Heart left ventricle (tissue), 13 donors: ENCODE data around the gene HSPB6.

Source experiments
- POLR2A ChIP-seq, 2 donors: fragments of 450-650 bp; IDR thresholded peaks; one replicate each; pipeline ENCODE4 v1.6.1; 2017; ENCODE audit warnings: antibody characterized with exemption in 2 of 2, mild to moderate bottlenecking in 2 of 2, moderate library complexity in 2 of 2
- TF ChIP-seq, protein P1 (sequence below), 12 donors: fragments of 200-600 bp; sonication (generic) in 4 of 12; IDR thresholded peaks; one replicate each; pipeline versions ENCODE4 v1.5.0 to v1.8.0; 2018 to 2022; ENCODE audit warnings: antibody characterized with exemption in 12 of 12, mild to moderate bottlenecking in 5 of 12
- donor health status: ischemic (EF 13 %, LVEDD 7.1; RV severe dilation, severe dysfunction).
- donor health status: DM: no; HTN: yes; CAD: no.
- donor health status: DM: no; HTN: no; CAD: no.
- donor health status: ischemic (EF 25% LVEDD 6.9; RV normal size, moderate dysfunction).
- donor health status: ischemic (EF 25% LVEDD 5.7; RV mildly dilated, moderate dysfunction).
- donor health status: ischemic (EF 35%, LVEDD 5.7; RV mildly dilated, moderate dysfunction).
- donor health status: nonischemic (EF 11% LVEDD 7.7; RV severe dilation, severe dysfunction).
- donor health status: DM: yes; HTN: yes; CAD: no.
- donor health status: PGD.
- donor health status: ischemic (EF 29% LVEDD 5.4; RV normal size, mild dysfunction).
- donor health status: nonischemic (EF 23%, LVEDD 6.1; RV moderate dilation, normal function).

DNA sequence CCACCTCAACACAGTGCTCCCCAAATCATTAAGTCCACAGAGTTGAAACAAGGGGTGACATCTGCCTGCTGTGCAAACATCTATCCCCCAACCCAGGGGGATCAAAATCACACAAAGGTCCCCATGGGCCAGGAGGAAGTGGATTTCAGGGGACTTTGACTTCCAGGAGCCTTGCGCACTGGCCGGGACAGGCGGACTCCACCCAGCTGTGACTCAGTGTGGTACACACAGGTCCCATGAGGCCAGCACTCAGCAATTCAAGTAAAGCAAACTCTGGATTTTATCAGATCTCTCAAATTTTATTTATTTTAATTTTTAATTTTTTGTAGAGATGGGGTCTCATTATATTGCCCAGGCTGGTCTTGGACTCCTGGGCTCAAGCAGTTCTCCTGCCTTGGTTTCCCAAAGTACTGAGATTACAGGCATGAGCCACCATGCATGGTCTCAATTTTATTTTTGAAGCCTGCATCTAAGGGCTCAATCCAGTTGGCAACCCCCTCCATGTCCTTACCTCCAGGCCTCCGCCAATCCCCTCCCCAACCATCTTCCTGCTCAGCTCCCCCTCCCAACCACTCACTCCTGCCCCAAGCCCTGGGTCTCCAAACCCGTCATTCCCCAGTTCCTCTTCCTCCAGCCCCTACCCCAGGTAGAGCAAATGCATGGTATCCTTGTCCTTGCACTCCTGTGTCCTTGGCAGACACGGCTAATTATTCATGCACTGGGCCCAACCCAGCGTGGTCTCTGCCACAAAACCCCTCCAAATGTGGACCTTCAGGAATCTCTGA is 36.7 kb upstream of the HSPB6 start:
- TF ChIP-seq, protein P1, sequence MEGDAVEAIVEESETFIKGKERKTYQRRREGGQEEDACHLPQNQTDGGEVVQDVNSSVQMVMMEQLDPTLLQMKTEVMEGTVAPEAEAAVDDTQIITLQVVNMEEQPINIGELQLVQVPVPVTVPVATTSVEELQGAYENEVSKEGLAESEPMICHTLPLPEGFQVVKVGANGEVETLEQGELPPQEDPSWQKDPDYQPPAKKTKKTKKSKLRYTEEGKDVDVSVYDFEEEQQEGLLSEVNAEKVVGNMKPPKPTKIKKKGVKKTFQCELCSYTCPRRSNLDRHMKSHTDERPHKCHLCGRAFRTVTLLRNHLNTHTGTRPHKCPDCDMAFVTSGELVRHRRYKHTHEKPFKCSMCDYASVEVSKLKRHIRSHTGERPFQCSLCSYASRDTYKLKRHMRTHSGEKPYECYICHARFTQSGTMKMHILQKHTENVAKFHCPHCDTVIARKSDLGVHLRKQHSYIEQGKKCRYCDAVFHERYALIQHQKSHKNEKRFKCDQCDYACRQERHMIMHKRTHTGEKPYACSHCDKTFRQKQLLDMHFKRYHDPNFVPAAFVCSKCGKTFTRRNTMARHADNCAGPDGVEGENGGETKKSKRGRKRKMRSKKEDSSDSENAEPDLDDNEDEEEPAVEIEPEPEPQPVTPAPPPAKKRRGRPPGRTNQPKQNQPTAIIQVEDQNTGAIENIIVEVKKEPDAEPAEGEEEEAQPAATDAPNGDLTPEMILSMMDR (IDR thresholded peaks at IDR 0.05): no peak
- no peak for TF ChIP-seq POLR2A (IDR thresholded peaks at IDR 0.05)
